T-helper 1 cell treated with Interleukin-12 subunit alpha and Interleukin-12 subunit beta and Interleukin-4 antibody, amounts not matched to agents 30 μg/mL and 1 μg/mL, for 36 hours (primary cell): ENCODE data around the gene KCNAB2.

ENCODE experiments used
- H3K27ac Mint-ChIP-seq: one replicate; pipeline ENCODE4 v1.8.0; 2021; ENCODE audit warnings: mild to moderate bottlenecking, mixed read lengths
- H3K27me3 Mint-ChIP-seq: one replicate; pipeline ENCODE4 v1.8.0; 2021; ENCODE audit warnings: low read depth, mixed read lengths
- H3K36me3 Mint-ChIP-seq: one replicate; pipeline ENCODE4 v1.8.0; 2021; ENCODE audit warnings: low read depth, mixed read lengths
- H3K4me1 Mint-ChIP-seq: one replicate; pipeline ENCODE4 v1.8.0; 2021; ENCODE audit warnings: low read depth, mixed read lengths
- H3K4me3 Mint-ChIP-seq: one replicate; pipeline ENCODE4 v1.8.0; 2021; ENCODE audit warnings: mild to moderate bottlenecking, moderate library complexity, mixed read lengths
- H3K9me3 Mint-ChIP-seq: one replicate; pipeline ENCODE4 v1.8.0; 2021; ENCODE audit warnings: mixed read lengths

Gene KCNAB2

DNA sequence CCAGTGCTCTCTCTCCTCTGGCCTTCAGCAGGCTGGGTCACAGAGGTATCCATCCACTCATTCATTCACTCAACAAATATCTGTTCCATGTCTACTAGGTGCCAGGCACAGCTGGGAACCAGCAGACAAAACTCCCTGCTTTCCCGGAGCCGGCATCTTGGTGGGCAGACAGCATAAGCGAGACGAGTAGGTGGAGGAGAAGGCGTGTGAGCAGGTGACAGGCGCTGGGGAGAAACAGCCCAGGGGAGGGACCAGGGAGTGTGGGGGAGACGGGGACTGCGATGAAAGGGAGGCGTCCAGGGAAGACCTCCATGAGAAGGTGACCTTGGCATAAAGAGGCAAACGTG, 11.0 kb upstream of the KCNAB2 start:
- Mint-ChIP-seq H3K36me3 (peaks cover 25% of the 10 kb centered on the region), H3K4me3 (no peak overlapping the region), H3K9me3 (no peaks in the 10 kb centered on the region), H3K27ac (peak overlapping the region; percentile 67), H3K4me1 (peaks cover 58% of the 10 kb centered on the region), H3K27me3 (no peaks in the 10 kb centered on the region)

DNA sequence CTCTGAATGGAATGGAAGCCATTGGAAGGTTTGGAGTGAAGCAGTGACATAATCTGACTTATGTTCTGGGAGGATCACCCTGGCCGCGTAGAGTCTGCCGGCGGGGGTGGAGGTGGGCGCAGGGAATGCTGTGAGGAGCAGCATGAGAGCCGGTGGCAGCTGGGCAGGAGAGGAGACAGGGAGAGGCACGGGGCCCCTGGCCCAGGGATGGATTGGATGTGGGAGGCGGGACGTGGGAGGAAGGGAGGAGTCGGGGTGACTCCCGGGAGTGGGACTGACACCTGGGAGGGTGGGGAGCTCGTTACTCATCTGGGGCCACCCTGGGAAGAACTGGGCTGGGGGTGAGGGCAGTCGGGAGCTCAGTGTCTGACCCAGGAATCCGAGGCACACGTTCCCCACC, 10.4 kb upstream of the KCNAB2 start:
- no peaks in the 10 kb centered on the region for H3K9me3 Mint-ChIP-seq
- H3K4me3 Mint-ChIP-seq: no peak overlapping the region
- no peaks in the 10 kb centered on the region for H3K27me3 Mint-ChIP-seq
- H3K27ac Mint-ChIP-seq: peak overlapping the region; percentile 67
- H3K4me1 Mint-ChIP-seq: peaks cover 53% of the 10 kb centered on the region
- peaks cover 21% of the 10 kb centered on the region for H3K36me3 Mint-ChIP-seq

DNA sequence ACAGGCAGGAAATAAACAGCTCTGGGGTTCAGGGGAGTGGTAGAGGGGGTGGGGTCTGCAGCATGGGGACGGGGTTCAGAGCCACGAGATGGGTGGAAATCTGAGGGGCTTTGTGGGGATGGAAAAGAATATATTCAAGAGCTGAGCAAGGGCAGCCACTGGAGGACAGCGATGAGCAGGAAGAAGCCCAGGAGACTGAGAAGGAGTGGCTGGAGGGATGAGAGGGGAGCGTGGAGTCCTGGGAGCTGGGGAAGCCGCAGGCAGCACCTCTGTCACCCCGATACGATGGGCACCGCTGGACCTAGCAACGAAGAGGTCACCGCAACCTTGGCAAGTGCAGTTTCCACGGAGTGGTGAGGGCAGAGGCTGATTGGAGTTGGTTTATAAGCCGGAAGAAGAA, 10.0 kb upstream of the KCNAB2 start:
- Mint-ChIP-seq H3K4me3 (no peak overlapping the region), H3K36me3 (peaks cover 17% of the 10 kb centered on the region)

DNA sequence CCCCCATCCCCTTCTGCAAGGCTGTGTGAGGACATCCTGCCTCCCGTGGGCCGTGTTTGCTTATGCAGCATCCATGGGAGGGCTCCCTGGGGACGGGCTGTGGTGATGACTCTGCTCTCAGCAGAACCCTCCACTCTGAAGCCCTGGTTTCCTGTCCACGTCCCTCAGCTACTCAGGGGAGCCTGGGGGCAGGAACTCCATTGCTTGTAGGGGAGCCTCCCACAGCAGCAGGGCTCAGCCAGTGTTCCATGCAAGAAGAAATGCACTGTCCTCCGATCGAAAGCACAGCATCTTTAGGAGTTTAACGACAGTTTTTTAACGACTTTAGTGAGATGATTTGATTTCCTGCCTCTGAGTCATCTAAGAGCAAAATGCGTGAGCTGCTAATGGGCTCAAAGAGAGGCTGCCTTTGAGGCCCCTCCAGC, 8.3 kb upstream of the KCNAB2 start:
- Mint-ChIP-seq H3K9me3 (no peaks in the 10 kb centered on the region), H3K4me3 (no peak overlapping the region), H3K36me3 (peaks cover 16% of the 10 kb centered on the region), H3K27me3 (no peaks in the 10 kb centered on the region), H3K27ac (peak overlapping the region; percentile 27), H3K4me1 (peaks cover 41% of the 10 kb centered on the region)

More for the DNA sequence above, 10.0 kb upstream of the KCNAB2 start:
- Mint-ChIP-seq H3K4me1 (peaks cover 49% of the 10 kb centered on the region), H3K27me3 (no peaks in the 10 kb centered on the region), H3K27ac (peak overlapping the region; percentile 0), H3K9me3 (no peaks in the 10 kb centered on the region)

DNA sequence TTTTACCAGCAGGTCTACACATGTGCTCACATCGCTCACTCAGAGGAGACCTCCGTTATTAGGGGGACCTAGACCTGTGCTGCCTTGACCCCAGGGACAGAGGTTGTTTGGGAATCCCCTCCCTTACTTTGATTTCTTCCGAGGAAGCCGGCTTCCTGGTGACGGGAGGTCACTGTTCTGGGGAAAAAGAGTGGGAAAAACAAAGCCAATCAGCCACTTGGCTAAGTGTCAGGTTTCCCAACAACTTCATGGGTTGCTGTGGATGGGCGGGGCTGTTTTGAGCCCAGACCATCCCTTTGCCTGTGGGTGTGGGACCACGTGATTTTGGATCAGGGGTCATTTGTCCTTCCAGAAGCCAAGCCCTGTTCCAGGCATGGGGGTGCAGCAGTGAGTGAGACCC, 7.1 kb upstream of the KCNAB2 start:
- H3K4me3 Mint-ChIP-seq: no peak overlapping the region
- no peak overlapping the region for H3K27ac Mint-ChIP-seq
- no peaks in the 10 kb centered on the region for H3K27me3 Mint-ChIP-seq
- peaks cover 17% of the 10 kb centered on the region for H3K36me3 Mint-ChIP-seq
- no peaks in the 10 kb centered on the region for H3K9me3 Mint-ChIP-seq
- peaks cover 32% of the 10 kb centered on the region for H3K4me1 Mint-ChIP-seq

DNA sequence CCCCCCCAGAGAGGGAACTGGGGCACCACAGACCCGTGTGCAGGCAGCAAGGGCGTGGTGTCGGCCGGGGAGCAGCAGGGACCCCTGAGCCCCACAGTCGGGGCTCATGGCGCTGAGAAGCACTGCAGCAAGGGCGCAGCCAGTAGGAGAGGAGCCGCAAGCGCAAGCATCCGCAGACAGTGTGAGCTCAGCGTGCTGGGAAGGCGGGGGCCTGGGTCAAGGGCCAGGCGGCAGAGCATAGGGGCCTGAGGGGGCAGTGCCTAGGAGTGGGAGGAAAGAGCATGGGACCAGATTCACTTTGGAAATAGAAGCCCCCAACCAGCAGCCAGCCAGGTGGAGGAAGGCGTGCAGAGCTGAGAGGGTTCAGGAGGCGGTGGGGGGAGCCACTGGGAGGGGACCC, 6.7 kb upstream of the KCNAB2 start:
- Mint-ChIP-seq H3K4me3 (no peak overlapping the region), H3K27me3 (no peaks in the 10 kb centered on the region), H3K36me3 (peaks cover 21% of the 10 kb centered on the region), H3K4me1 (peaks cover 33% of the 10 kb centered on the region), H3K9me3 (no peaks in the 10 kb centered on the region), H3K27ac (no peak overlapping the region)

DNA sequence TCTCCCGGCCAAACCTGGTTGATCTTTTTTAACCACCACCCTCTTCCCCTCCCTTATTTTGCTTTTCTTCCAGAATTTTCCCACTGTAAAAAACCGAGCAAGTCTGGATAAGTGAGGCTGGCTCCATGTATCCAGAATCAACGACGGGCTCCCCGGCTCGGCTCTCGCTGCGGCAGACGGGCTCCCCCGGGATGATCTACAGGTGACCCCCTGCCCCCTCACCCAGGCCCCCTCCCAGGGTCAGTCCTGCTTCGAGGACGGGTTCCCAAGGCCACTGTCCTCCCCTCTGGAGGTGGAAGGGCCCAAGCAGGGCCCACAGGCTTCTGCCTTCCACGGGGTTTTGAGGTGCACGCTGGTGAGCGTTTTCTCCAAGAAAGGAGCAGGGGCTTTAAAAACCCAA, 5.2 kb upstream of the KCNAB2 start:
- Mint-ChIP-seq H3K27ac (no peak overlapping the region), H3K4me1 (peaks cover 25% of the 10 kb centered on the region), H3K36me3 (peaks cover 28% of the 10 kb centered on the region), H3K9me3 (no peaks in the 10 kb centered on the region), H3K27me3 (no peaks in the 10 kb centered on the region), H3K4me3 (no peak overlapping the region)

DNA sequence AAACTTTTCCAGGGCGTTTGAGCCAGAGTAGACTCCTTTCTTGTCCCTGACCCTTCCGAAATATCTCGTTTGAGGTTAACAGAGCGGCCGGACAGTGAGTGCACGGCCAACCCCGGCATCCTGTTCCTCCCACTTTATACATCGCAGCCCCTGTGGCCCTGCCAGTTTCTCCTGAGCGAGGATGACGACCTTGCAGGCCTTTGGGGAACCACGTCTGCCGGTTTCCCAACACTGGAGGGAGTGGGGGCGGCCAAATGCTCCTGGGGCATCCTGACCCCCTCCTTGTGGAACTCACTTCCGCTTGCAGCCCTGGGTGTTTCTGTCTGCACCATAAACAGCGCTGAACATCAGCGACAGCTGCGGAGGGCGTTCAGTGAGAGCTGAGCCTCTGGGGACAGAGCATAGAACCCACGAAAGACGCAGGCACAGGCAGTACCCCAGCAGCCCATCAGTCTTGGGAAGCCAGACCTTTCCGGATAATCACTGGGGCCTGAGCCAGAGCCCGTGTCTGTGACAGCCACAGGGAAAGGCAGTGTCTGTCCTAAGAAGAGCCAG, 4.8 kb upstream of the KCNAB2 start:
- H3K9me3 Mint-ChIP-seq: no peaks in the 10 kb centered on the region
- peaks cover 22% of the 10 kb centered on the region for H3K4me1 Mint-ChIP-seq
- H3K27me3 Mint-ChIP-seq: no peaks in the 10 kb centered on the region
- peaks cover 29% of the 10 kb centered on the region for H3K36me3 Mint-ChIP-seq
- no peak overlapping the region for H3K27ac Mint-ChIP-seq
- H3K4me3 Mint-ChIP-seq: no peak overlapping the region

DNA sequence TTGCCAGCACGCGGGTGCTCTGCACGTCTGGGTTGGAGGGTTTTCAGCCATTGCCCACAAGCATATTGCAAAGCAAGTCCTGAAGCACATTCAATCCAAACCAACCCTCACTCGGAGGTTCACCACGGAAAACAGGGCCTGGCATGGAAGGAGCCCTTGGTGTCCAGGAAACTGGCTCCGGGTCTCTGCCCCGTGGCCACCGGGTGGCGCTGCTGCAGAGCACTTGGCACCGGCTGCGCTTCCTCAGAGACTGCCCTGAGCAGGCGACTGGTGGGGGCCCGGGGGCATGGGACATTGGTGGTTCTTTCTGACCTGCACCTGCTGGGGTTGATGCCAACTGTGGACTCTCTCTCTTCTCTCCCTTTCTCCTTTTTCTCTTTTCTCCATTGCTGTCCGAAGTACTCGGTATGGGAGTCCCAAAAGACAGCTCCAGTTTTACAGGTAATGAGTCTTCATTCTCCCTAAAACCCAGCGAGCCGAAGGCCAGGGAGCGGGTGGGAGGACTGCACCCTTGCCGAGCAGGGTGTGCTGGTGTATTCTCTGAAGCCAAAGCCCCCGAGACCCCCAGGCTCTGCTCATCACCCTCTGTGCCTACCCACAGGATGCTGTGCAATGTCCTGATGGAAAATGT, 4.1 kb upstream of the KCNAB2 start:
- Mint-ChIP-seq H3K4me3 (no peak overlapping the region), H3K27ac (no peak overlapping the region), H3K36me3 (peaks cover 31% of the 10 kb centered on the region), H3K27me3 (no peaks in the 10 kb centered on the region), H3K4me1 (peaks cover 17% of the 10 kb centered on the region), H3K9me3 (no peaks in the 10 kb centered on the region)

DNA sequence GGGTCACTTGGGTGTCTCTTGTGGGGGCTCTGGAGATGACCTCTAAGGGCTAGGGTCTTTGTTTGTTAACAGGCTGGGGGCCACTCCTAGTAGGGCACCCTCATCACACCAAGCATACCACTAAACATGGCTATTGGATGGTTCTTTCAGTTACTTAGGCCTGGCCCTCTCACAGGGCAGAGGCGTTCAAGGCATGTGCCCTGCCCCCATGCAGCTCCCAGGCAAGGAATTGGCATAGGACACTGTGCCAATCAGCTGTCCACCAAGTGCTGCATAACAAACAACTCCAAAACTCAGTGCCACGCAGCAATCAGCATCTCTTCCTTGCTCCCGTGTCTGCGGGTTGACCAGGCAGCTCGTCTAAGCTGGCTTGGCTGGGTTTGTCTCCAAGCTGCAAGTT, 2.1 kb upstream of the KCNAB2 start:
- peaks cover 9% of the 10 kb centered on the region for H3K4me1 Mint-ChIP-seq
- no peak overlapping the region for H3K4me3 Mint-ChIP-seq
- peaks cover 34% of the 10 kb centered on the region for H3K36me3 Mint-ChIP-seq
- no peaks in the 10 kb centered on the region for H3K27me3 Mint-ChIP-seq
- no peaks in the 10 kb centered on the region for H3K9me3 Mint-ChIP-seq
- no peak overlapping the region for H3K27ac Mint-ChIP-seq

DNA sequence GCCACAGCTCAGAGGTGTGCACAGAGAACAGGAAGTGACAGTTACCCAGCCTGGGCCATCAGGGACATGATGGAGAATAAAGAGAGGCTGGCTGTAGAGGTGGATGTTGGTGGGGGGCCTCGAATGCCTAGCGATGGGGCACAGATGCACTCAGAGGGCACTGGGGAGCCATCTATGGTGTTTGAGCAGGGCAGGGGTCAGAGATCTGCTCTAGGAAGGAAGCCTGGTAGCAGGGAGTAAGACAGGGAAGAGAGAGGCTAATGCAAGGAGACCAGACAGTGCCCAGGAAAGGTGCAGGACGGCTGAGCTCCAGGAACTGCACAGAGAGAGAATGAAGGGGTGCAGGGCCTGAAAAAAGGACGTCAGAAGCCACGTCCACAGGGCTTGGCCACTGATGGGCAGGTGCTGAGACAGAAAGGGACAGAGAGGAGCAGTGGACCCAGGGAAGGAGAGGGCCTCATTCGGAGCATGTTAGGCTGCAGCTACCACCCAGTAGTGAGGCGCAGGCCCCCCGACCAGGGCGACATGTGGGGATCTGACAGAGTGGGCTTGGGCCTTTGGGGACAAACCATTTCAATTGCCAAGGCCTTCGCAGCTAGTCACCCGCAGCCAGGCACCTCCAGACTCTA, 1.1 kb upstream of the KCNAB2 start:
- Mint-ChIP-seq H3K4me3 (no peak overlapping the region), H3K9me3 (no peaks in the 10 kb centered on the region), H3K27ac (peak overlapping the region; percentile 50), H3K4me1 (peaks cover 11% of the 10 kb centered on the region), H3K36me3 (peaks cover 34% of the 10 kb centered on the region), H3K27me3 (no peaks in the 10 kb centered on the region)

DNA sequence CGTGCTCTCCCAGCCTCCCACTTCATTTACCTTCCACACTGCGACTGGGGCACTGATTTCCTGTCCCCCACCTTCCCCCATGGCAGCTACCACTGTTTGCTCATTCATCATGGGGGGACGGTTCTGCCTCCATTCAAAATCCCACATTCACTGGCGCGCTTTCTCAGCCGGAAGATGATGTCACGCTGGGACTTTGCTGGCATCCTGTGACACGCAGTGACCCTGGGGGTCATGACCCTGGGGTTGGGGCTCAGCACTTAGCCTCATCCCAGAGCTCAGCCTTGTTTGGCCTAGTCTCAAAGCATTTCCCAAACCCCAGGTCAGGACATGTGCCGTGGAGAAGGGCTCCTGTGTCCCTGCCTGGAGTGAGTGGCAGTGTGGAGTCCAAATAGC, 582 bp upstream of the KCNAB2 start:
- no peaks in the 10 kb centered on the region for H3K27me3 Mint-ChIP-seq
- no peak overlapping the region for H3K27ac Mint-ChIP-seq
- peaks cover 11% of the 10 kb centered on the region for H3K4me1 Mint-ChIP-seq
- H3K4me3 Mint-ChIP-seq: no peak overlapping the region
- H3K9me3 Mint-ChIP-seq: no peaks in the 10 kb centered on the region
- peaks cover 34% of the 10 kb centered on the region for H3K36me3 Mint-ChIP-seq

DNA sequence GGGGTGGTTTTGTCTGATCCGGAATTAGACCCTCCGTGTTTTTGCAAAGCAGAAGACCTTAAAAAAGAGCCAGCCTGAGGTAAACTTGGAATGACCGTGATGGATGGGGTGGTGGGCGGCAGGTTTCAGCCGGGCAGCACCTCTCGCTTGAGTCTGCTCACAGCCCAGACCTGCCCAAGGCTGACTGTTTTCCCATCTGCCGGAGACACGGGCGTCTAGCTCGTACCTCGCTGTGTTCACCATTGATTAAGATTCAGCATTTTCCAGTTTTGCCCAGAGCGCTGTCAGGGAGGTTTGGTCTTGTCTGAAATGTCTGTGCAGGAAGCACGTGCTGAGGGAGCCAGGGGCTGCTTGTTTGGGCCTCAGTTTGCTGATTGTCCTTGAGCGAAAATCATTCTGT, 591 bp downstream of the KCNAB2 start:
- peaks cover 38% of the 10 kb centered on the region for H3K36me3 Mint-ChIP-seq
- no peaks in the 10 kb centered on the region for H3K9me3 Mint-ChIP-seq
- H3K4me3 Mint-ChIP-seq: no peak overlapping the region
- no peaks in the 10 kb centered on the region for H3K27me3 Mint-ChIP-seq
- H3K4me1 Mint-ChIP-seq: peaks cover 11% of the 10 kb centered on the region
- no peak overlapping the region for H3K27ac Mint-ChIP-seq

DNA sequence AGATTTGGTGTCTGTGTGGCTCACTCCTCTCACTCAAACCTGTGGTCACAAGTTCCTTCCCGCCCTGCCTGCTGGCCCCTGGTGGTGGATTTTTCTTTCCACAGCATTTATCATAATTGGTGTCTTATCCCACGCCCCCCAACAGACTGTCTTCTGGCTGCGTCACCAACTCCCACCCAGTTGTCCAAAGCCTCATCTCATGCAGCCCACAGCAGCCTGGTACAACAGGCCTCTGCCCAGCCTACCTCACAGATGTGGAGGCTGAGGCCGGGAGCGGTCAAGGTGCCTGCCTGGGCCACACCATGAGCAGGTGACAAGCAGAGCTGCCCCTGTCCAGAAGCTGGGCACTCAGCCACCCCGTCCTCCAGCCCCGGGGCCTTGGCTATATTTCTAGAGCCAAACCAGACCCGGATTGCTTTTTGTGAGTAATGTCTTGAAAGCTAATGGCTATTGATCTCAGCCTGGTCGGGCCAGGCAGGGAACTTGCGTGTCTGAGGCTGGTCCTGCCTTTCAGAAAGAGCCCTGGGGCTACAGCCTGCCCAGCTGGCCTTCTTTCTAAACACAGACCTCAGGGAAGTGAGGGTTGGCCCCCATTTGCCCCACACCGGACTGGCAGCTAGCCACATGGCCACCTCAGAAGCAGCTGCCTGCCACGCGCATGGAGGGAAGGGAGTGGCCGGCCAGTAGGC, 2.6 kb downstream of the KCNAB2 start:
- Mint-ChIP-seq H3K4me1 (peaks cover 7% of the 10 kb centered on the region), H3K9me3 (no peaks in the 10 kb centered on the region), H3K27ac (peak overlapping the region; percentile 45), H3K27me3 (no peaks in the 10 kb centered on the region), H3K4me3 (no peak overlapping the region), H3K36me3 (peaks cover 36% of the 10 kb centered on the region)

DNA sequence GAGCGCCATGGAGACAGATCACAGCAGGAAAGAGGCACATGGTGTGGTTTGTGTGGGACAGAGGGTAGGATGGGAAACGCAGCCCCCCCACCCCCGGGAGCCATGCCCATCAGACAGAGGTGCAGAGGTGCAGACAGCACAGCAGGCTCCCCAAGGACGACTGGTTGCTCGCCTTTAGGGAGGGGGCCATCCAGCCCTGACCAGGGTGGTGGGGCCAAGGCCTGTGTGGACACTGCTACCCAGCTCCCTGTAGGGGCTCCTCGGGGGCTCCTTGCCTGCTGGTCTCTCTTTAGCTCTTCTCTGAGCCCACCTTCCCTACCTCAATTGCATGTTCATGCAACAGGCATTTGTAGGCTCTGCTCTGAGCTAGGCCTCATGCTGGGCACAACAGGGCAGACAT, 3.7 kb downstream of the KCNAB2 start:
- H3K27ac Mint-ChIP-seq: no peak overlapping the region
- H3K36me3 Mint-ChIP-seq: peaks cover 37% of the 10 kb centered on the region
- peaks cover 5% of the 10 kb centered on the region for H3K4me1 Mint-ChIP-seq
- no peaks in the 10 kb centered on the region for H3K27me3 Mint-ChIP-seq
- no peak overlapping the region for H3K4me3 Mint-ChIP-seq
- H3K9me3 Mint-ChIP-seq: no peaks in the 10 kb centered on the region
